Suppressor macrophage treated with lipopolysaccharide for 4 hours (primary cell): Measurements from ENCODE around the gene PLEKHA3.
A peak's percentile ranks its signal among the peaks of the same experiment; 100 is the strongest.

Experiments used
- DNase-seq: peaks from one replicate; pipeline ENCODE4 v3.0.0-alpha.2; 2020

The PLEKHA3 gene

DNA sequence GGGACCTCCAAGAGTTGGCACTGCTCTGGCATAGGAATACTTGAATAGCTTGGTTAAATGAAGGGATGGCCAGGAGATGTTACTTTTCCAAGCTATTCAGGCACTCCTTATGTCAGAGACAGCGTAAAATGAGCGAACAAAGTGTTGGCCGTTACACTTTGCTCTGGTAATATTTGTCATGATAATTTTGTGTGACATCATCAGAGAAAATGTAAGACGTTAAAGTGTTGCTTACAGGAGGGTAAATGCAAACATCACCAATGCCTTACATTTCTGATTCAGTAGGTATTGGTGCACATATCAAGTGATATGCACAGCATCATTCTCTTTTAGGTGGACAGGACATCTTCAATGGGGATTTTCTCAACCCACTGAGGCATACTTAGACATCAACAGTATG is 46.0 kb downstream of the PLEKHA3 start:
- no peak for DNase-seq

DNA sequence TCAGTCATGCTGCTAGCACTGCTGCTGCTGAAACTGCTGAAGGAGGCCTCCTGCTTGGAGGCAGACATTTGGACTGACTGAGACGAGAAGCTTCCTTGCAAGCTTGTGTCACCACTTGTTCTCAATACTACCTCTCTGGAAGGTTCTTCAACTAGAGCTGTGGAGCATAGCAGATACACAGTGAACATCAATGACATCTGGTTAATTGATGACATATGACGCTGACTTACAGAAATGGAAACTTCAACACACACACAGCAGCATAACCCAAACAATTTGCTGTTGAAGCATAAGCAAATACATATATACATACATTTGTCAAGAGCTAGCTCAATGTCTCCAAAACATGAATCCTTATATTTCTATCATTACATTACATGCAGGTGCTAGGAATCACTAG is 47.3 kb downstream of the PLEKHA3 start:
- DNase-seq = no peak

DNA sequence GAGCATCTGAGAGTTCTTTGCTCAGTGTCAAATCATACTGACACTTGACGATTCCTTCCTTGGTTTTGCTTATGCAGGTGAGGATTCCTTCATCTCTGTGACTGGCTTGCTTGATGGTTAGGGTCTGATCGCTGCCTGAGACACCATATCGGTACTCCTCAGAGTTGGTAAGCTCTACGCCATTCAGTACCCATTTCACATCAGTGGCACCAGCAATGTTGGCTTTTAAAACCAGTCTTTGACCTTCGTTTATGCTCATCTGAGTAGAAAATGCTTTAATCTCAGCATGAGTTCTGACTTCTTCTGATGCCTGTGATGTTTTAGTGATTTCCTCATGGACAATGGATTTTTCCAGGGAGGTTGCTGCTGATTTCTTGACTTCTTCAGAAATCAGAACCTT is 48.4 kb downstream of the PLEKHA3 start:
- no peak for DNase-seq

DNA sequence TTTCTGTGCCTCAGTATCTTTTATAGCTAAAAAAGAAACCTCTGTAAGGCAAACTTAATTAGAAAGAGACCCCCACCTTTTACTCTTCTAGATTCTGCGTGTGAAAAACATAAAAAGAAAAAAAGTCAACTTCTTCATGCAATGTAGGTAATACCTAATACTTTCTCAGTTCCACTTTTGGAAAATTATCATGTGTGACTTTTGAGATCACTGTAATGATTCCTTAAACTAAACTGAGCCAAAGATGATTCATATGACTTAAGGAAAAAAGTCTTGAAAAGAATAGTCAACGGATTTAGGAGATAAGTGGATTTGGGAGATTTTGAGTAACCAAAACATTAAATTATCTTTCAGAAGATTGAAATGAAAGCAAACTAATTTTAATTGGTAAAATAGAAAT is 48.9 kb downstream of the PLEKHA3 start:
- DNase-seq = no peak

DNA sequence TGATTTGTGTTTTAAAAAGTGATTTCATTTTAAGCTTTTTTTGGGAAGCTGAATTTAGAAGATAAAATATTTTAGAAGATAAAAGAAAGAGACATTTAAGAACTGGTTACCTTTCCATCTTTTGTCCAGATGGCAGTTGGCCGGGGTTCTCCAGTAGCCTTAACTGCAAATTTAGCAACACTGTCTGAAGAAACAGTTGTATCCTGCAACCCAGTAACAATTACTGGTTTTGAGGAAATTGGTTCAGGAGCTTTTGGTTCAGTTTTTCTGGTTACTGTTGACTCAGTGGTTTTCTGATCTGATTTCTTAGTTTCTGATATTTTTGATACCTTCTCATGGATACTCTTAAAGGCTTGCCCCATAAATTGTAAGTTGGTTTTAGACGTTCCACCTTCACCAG is 49.9 kb downstream of the PLEKHA3 start:
- DNase-seq = peak; percentile 46

DNA sequence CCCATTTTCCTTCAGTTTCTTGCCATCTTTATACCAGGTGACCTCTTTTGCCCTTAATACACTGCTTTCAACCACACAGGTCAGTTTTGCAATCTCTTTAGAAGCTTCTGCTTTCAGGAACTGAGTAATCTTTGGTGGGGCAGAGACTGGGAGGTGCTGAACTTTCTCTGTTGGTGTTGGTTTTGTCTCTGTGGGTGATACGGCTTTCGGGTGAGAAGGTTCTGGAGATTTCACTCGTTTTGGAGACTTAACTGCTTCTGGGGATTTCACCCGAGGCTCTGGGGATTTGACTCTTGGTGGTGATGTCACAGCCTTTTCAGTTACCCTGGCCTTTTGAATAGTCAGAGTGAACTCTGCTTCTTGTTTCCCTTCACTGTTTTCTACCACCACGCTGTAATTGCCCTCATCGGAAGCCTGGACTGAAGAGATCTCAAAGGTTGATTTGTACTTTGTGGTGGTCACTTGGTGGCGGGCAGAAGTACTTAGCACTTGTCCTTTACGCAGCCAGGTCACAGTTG is 50.4 kb downstream of the PLEKHA3 start:
- peak; percentile 81 for DNase-seq

DNA sequence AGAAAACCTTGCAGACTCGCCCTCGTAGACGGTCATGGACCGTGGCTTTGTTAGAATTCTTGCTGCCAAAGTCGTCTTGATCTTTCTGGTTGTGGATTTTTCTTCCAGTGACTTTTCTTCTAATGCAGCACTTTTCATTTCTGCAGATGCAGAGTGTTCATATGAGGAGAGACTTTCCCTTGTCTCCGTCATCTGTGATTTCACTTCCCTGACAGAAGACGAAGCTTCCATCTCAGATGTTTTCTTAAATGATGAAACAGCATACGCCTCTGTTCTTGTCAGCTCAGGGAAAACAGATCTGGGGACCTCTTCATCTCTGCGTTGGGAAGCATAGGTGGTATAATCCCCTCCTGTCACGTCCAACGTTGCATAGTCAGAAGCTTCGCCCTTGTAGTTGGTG is 50.9 kb downstream of the PLEKHA3 start:
- DNase-seq = peak; percentile 70

DNA sequence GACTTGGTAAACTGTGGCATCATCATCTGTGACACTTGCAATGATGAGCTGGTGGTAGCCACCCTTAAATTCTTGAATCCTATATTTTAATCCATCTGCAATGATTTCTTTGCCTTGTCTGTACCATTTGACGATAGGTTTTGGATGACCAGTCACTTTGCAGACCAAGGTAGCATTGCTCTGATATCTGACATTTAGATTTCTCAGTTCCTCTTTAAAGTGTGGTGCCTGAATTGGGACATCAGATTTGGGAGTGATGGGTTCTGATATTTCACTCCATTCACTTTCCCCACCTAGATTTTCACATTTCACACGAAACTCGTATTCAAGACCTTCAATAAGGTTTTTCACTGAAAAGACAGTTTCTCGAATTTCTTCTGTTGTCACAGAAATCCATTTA is 55.8 kb downstream of the PLEKHA3 start:
- no peak for DNase-seq

DNA sequence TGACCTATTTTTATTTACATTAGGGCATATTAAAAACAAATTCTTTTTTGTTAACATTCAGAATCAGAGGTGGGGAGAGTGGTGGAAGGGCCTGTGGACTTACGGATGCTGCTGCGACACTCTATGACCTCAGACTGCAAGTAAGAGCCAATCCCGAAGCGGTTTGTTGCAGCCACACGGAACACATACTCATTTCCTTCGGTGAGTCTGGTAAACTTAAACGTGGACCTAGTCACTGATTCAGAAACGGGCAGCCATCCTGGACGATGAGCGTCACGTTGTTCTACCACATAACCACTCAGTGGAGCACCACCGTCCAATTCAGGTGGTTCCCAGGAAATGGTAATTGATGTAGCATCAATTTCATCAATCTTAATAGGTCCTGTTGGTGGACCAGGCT is 61.9 kb downstream of the PLEKHA3 start:
- DNase-seq = no peak

DNA sequence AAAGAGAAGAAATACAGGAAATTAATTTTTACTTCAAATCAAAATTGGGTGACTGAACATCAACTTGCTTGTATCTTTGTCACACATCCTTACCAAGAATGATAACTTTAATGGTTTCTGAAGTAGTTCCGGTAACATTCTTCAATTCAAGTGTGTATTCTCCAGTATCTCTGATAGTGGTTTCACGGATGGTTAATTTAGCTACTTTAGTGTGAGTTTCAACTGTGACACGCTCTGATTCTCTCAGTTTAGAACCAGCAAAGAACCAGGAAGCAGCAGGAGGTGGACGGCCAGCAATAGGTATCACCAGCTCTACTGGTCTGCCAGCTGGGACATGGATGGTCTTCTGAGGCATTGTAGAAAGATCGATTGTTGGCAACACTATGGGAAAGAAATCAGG is 62.3 kb downstream of the PLEKHA3 start:
- DNase-seq = no peak

DNA sequence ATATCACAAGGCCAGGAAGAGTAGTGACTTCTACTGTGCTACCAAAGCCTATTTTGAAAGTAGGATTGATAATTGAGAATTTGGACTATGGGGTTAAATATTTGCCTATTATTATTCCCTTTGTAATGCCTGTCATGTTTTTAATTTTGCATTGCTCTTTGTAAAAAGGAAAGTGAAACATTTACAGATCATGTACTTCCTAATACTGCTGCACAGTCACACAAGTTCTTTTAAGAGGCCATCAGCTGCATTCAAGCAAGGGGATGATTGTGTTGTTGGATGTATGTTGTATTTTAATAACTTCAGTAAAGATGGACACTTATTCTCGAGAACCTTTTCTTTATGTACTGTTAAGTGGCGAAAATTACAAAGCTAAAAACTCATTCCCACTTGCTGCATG is 70.1 kb downstream of the PLEKHA3 start:
- DNase-seq = peak; percentile 20

DNA sequence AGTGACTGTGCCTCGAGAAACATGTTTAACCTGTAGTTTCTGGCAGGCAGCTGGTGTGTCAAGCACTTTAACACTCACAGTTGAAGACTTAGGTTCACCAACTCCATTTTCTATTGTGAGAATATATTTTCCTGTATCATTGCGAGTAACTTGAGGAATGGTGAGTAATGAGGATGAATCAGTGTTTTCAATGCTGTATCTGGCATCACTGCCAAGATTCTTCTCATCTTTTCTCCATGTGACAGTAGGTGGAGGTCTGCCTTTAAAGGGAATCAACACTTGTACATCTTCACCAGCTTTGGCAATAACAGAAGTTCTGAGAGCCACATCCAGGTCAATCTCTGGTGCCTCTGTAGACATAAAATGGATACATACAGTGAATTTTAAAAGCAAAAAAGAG is 72.8 kb downstream of the PLEKHA3 start:
- no peak for DNase-seq
